Mononuclear cell (primary cell): Measurements from ENCODE around the gene KDM5A. TPM values are rescaled to one million over a fixed set of nuclear protein-coding genes. Genes with fewer than 3 reads are reported as not detected.
"Not testable (repeated sequence)": the region's sequence is repeated elsewhere in the genome, so short reads cannot be mapped to it uniquely, and the experiment has no call there.

ENCODE experiments used
- H3K27me3 ChIP-seq: 2 replicates; pipeline ENCODE4 v1.6.0; 2011; ENCODE audit warnings: low read length, control low read depth; ENCODE audit not compliant: insufficient read depth
- H3K4me1 ChIP-seq: 2 replicates; pipeline ENCODE4 v1.5.1; 2011; ENCODE audit warnings: mild to moderate bottlenecking, low read length, control low read depth; ENCODE audit not compliant: insufficient read depth
- H3K4me3 ChIP-seq: 2 replicates; pipeline ENCODE4 v1.5.1; 2011; ENCODE audit warnings: mild to moderate bottlenecking, low read length, moderate library complexity
- H3K9me3 ChIP-seq: 2 replicates; pipeline ENCODE4 v1.5.1; 2011; ENCODE audit warnings: low read depth, mild to moderate bottlenecking, control low read depth, low read length
- total RNA-seq: library from RNA; depleted of rRNA; stranded (reverse); fragments of >200 nt; gene quantifications from one replicate; pipeline ENCODE4 v1.2.3, GENCODE V29; 2012

Gene KDM5A
- total RNA-seq, 1 donor: 123 TPM

- Histone ChIP-seq H3K9me3 (no peaks in the 10 kb centered on the region), H3K4me3 (no peak overlapping the region), H3K4me1 (no peaks in the 10 kb centered on the region), H3K27me3 (no peaks in the 10 kb centered on the region)
Observed at GRCh38 chr12:304805-305204, 84.3 kb downstream of the KDM5A start.

DNA sequence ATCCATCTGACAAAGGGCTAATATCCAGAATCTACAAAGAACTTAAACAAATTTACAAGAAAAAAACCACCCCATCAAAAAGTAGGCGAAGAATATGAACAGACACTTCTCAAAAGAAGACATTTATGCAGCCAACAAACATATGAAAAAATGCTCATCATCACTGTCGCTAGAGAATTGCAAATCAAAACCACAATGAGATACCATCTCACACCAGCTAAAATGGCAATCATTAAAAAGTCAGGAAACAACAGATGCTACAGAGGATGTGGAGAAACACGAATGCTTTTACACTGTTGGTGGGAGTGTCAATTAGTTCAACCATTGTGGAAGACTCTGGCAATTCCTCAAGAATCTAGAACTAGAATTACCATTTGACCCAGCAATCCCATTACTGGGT is 86.4 kb downstream of the KDM5A start:
- H3K9me3 ChIP-seq, H3K4me1 ChIP-seq, H3K4me3 ChIP-seq, H3K27me3 ChIP-seq: not testable (repeated sequence)

DNA sequence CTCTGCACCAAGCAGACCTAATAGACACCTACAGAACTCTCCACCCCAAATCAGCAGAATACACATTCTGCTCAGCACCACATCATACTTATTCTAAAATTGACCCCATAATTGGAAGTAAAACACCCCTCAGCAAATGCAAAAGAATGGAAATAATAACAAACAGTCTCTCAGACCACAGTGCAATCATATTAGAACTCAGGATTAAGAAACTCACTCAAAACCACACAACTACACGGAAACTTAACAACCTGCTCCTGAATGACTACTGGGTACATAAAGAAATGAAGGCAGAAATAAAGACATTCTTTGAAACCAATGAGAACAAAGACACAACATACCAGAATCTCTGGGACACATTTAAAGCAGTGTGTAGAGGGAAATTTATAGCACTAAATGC is 89.0 kb downstream of the KDM5A start:
- not testable (repeated sequence) for H3K9me3 ChIP-seq, H3K27me3 ChIP-seq, H3K4me3 ChIP-seq, H3K4me1 ChIP-seq

GRCh38 chr12:299511-299910 is 89.6 kb downstream of the KDM5A start:
- not testable (repeated sequence) for H3K27me3 ChIP-seq, H3K9me3 ChIP-seq, H3K4me1 ChIP-seq, H3K4me3 ChIP-seq

DNA sequence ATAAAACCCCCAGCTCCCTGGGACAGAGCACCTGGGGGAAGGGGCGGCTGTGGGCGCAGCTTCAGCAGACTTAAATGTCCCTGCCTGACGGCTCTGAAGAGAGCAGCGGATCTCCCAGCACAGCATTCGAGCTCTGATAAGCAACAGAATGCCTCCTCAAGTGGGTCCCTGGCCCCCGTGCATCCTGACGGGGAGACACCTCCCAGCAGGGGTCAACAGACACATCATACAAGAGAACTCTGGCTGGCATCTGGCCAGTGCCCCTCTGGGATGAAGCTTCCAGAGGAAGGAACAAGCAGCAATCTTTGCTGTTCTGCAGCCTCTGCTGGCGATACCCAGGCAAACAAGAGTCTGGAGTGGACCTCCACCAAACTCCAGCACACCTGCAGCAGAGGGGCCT is 91.1 kb downstream of the KDM5A start:
- not testable (repeated sequence) for H3K4me1 ChIP-seq, H3K9me3 ChIP-seq, H3K4me3 ChIP-seq, H3K27me3 ChIP-seq

GRCh38 chr12:295132-295531 is 94.0 kb downstream of the KDM5A start:
- Histone ChIP-seq H3K4me1 (no peaks in the 10 kb centered on the region), H3K4me3 (no peak overlapping the region), H3K27me3 (no peaks in the 10 kb centered on the region), H3K9me3 (no peaks in the 10 kb centered on the region)

DNA sequence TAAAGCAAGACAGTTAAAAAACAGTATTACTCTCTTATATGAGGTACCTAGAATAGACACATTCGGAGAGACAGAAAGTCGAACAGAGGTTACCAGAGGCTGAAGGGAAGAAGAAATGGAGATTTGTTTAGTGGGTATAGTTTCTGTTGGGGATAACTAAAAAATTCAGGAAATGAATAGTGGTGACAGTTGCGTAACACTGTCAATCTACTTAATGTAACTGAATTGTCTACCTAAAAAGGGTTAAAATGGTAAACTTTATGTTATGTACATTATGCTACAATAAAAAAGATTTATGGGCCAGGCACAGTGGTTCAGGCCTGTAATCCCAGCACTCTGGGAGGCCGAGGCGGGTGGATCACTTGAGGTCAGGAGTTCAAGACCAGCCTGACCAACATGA is 95.9 kb downstream of the KDM5A start:
- no peak overlapping the region for H3K4me3 ChIP-seq
- no peaks in the 10 kb centered on the region for H3K27me3 ChIP-seq
- H3K9me3 ChIP-seq: no peaks in the 10 kb centered on the region
- H3K4me1 ChIP-seq: no peaks in the 10 kb centered on the region

DNA sequence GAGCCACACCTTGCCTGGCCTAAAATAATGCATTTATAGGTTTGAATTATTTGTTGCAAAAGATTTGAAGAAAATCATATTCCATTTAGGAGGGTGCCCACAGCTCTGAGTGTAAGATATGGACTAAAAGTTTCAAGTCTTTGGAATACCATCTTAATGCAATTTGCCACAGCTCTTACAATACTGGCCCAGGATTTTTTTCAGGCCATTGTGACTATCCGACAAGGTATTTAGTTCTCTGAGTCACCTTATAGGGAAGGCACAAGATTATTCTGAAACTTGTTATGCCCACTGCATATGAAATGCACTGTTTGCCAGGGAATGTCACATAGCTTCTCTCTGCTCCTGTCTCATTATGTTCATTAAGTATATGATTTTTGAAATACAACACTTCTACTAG is 96.9 kb downstream of the KDM5A start:
- Histone ChIP-seq H3K27me3 (no peaks in the 10 kb centered on the region), H3K4me1 (no peaks in the 10 kb centered on the region), H3K9me3 (no peaks in the 10 kb centered on the region), H3K4me3 (no peak overlapping the region)

DNA sequence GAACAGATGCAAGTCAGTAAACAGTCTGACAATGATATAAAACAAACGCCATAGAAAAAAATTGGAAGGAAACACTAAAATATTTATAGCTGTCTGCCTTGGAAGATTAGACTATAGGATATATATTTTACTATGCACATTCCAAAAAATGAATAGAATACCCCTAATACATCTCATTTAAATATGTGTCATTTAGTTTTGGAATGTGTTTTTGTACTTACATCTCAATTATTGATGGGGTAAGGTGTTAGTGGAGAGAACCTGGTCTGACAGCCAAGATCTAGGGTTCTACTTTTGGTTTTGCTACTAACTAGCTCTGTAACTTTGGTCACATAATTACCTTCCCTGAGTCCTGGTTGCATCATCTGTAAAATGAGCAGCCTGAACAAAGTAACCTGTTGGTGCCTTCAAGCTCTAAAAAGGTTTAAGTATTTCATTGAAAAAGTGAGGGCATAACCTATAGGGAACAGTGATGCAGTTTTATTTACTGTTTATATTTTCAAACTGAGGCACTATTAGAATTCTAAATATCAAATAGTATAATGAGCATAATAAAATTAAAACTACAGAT is 97.9 kb downstream of the KDM5A start:
- Histone ChIP-seq H3K9me3 (no peaks in the 10 kb centered on the region), H3K4me3 (no peak overlapping the region), H3K4me1 (no peaks in the 10 kb centered on the region), H3K27me3 (no peaks in the 10 kb centered on the region)

GRCh38 chr12:288687-289086 is 100.4 kb downstream of the KDM5A start:
- Histone ChIP-seq H3K27me3 (no peaks in the 10 kb centered on the region), H3K4me1 (no peaks in the 10 kb centered on the region)

DNA sequence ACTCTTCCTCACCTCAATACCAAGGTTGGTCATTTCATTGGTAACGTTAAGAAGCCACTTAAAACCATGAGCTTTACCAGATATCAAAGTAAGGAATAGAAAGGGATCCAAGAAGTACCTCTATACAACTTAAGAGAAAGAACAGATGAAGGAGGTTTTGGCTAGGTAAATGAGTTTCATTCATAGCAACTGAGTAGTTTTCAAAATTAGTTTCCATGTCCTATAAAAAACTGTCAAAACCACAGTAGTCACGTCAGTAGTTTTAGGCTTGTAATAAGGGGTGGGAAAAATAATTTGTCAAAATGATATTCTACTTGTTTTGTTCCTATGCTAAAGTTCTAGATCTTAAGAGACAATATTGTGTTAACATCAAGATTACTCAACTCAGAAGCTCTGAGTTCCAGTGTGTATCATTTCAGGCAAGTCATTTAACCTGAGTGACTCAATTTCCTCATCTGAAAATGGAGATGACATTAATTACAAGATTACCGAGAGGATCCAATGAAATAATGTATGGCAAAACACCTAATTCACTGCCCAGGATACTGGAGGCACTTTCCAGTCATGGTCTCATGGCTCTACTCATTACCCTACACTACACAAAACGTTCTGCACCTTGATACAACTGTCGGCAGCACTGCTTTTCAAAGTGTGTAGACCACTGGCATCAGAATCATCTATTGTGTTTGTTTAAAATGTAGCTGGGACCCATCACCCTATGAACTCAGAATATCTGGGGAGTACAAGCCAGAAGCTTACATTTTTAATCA is 102.4 kb downstream of the KDM5A start:
- Histone ChIP-seq H3K27me3 (no peaks in the 10 kb centered on the region), H3K4me3 (no peak overlapping the region), H3K4me1 (no peaks in the 10 kb centered on the region), H3K9me3 (no peaks in the 10 kb centered on the region)

More at GRCh38 chr12:288687-289086, 100.4 kb downstream of the KDM5A start:
- no peak overlapping the region for H3K4me3 ChIP-seq
- no peaks in the 10 kb centered on the region for H3K9me3 ChIP-seq

- Histone ChIP-seq H3K27me3 (no peaks in the 10 kb centered on the region), H3K9me3 (no peaks in the 10 kb centered on the region), H3K4me1 (no peaks in the 10 kb centered on the region), H3K4me3 (no peak overlapping the region)
Observed at GRCh38 chr12:278046-278445, 111.1 kb downstream of the KDM5A start.

DNA sequence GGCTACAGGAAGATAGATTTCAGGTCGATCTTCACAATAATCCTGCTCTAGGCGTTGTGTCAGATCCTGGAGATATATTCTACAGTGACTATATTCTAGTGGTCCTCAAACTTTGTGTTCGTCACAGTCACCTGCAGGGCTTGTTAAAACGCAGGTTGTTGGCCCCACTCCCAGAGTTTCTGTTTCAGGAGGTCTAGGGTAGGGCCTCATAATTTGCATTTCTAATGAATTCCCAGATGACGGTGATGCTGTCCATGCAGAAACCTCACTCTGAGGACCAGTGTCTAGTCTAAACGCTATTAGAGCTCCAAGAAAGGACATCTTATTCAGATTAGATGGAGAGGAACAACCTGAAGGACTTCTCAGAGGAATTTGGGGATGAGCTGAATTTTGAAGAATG is 113.3 kb downstream of the KDM5A start:
- Histone ChIP-seq H3K9me3 (no peaks in the 10 kb centered on the region), H3K4me3 (no peak overlapping the region), H3K27me3 (no peaks in the 10 kb centered on the region), H3K4me1 (no peaks in the 10 kb centered on the region)

DNA sequence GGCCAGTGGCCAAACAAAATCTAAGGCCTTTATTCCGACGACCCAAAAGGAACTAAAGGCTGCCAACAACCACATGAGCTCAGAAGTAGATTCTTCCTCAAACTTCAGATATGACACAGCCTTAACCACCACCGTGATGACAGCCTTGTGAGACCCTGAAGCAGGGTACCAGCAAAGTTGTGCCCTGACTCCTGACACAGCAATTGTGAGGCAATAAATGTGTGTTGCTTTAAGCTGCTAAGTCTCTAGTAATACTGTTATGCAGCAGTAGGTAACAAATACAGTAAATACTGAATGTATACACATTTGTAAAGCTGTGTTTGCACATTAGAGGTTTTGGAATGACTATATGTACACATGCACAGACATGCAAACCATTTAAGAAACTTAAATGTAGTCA is 115.7 kb downstream of the KDM5A start:
- Histone ChIP-seq H3K4me3 (no peak overlapping the region), H3K9me3 (no peaks in the 10 kb centered on the region), H3K27me3 (no peaks in the 10 kb centered on the region), H3K4me1 (no peaks in the 10 kb centered on the region)

GRCh38 chr12:272942-273341 is 116.2 kb downstream of the KDM5A start:
- H3K4me3 ChIP-seq: no peak overlapping the region
- no peaks in the 10 kb centered on the region for H3K4me1 ChIP-seq
- H3K27me3 ChIP-seq: no peaks in the 10 kb centered on the region
- no peaks in the 10 kb centered on the region for H3K9me3 ChIP-seq

DNA sequence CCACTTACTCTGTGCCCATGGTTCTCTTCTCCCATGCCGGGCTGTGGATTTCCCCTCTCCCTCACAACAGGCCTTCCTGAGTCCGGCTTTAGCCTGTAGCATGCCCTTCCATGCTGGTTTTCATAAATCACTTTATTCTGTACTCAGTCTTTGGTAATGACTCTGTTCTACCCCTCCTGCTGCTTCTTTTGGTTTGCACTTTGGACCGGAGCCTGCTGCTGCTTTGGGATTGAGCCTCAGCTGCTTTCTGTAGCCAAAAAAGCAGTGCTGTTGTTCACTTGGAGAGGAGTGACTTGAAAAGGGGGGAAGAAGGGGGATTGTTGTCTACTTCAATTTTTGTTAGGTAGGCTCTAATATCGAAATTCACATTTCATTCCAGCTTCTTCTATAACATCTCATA is 118.0 kb downstream of the KDM5A start:
- H3K4me3 ChIP-seq: no peak overlapping the region

More for the DNA sequence above, 118.0 kb downstream of the KDM5A start:
- Histone ChIP-seq H3K27me3 (no peaks in the 10 kb centered on the region), H3K4me1 (no peaks in the 10 kb centered on the region), H3K9me3 (no peaks in the 10 kb centered on the region)
